Esophagus muscularis mucosa (tissue), 4 donors: ENCODE results near the gene PPP4R1. TPM values are rescaled to one million over a fixed set of nuclear protein-coding genes. Genes with fewer than 3 reads are reported as not detected.

Experiments used
- DNase-seq: peaks from one replicate; pipeline ENCODE4 v3.0.0-alpha.2; 2017; ENCODE audit errors: extremely low spot score
- H3K27ac ChIP-seq, 4 donors: fragments of 200-600 bp; sonication (generic); replicated peaks in 1 of 4; 1 replicate in 3 of 4; 2 replicates in 1 of 4; pipeline ENCODE4 v1.5.1; 2016 to 2019; ENCODE audit warnings: mild to moderate bottlenecking in 1 of 4
- H3K27me3 ChIP-seq, 4 donors: fragments of 200-600 bp; sonication (generic); one replicate each; pipeline versions ENCODE4 v1.5.1 to v1.6.0; 2016 to 2019
- H3K36me3 ChIP-seq, 4 donors: fragments of 200-600 bp; sonication (generic); one replicate each; pipeline ENCODE4 v1.5.1; 2016 to 2019
- H3K4me1 ChIP-seq, 4 donors: fragments of 200-600 bp; sonication (generic); one replicate each; pipeline ENCODE4 v1.5.1; 2016 to 2019
- H3K4me3 ChIP-seq, 4 donors: fragments of 200-600 bp; sonication (generic); 1 replicate in 2 of 4; 2 replicates in 2 of 4; pipeline ENCODE4 v1.5.1; 2016 to 2019; ENCODE audit warnings: mild to moderate bottlenecking in 4 of 4, moderate library complexity in 1 of 4
- H3K9me3 ChIP-seq, 4 donors: fragments of 200-600 bp; sonication (generic); 1 replicate in 3 of 4; 2 replicates in 1 of 4; pipeline ENCODE4 v1.5.1; 2016 to 2019
- EP300 ChIP-seq: sonication (generic); formaldehyde crosslinking; IDR thresholded peaks from one replicate; pipeline ENCODE4 v1.6.1; 2017; ENCODE audit warnings: antibody characterized with exemption
- POLR2A ChIP-seq: fragments of 450-650 bp; IDR thresholded peaks from one replicate; pipeline ENCODE4 v1.6.1; 2017; ENCODE audit warnings: antibody characterized with exemption, moderate library complexity, mild to moderate bottlenecking, low read depth
- POLR2AphosphoS5 ChIP-seq, 2 donors: sonication (generic); formaldehyde crosslinking; IDR thresholded peaks; one replicate each; pipeline ENCODE4 v1.6.1; 2017; ENCODE audit warnings: antibody characterized with exemption in 2 of 2
- WGBS: methylation state at CpG from one replicate; pipeline ENCODE4 v1.1.5; 2018; 5-methylcytosine and 5-hydroxymethylcytosine counted together
- intact Hi-C: fragments of 100-400 bp; cut with DNase I; formaldehyde crosslinking; loops from one replicate; pipeline ENCODE4 v1.15.1; 2023
- total RNA-seq, 4 donors: library from RNA; depleted of rRNA; stranded (reverse); fragments of >200 nt; gene quantifications; one replicate each; pipeline versions ENCODE4 v1.1.0 to v1.2.1, GENCODE V29; 2016
- TF ChIP-seq, protein P1 (sequence below), 3 experiments: fragments of 200-600 bp in 2 of 3; fragments of 450-650 bp in 1 of 3; sonication (generic) in 2 of 3; IDR thresholded peaks; one replicate each; pipeline ENCODE4 v1.5.1; 2017 to 2019; ENCODE audit warnings: antibody characterized with exemption in 3 of 3, mild to moderate bottlenecking in 2 of 3, moderate library complexity in 1 of 3

PPP4R1 gene
- total RNA-seq, 4 donors from 2014 or later, result 74.6 to 129 (median 97.1) TPM

DNA sequence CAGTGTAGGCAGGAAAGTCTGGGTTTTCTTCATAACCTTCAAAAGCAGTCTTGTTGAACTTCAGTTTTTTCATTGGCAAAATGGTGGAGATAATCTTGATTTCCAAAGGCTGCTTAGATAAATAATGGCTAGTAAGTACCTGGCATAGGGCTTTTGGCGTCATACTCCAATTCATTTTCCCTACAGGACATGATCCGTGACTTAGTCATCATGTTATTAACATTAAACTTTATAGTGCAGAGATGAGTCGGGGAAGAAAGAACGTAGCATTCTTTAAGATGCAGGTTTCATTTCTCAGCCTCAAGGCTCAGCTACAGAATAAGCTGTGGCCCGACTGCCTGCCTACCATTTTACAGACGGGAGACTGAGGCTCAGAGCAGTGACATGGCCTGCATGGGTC, 75.1 kb downstream of the PPP4R1 start:
- intact Hi-C loops, result no loop called here
- no peaks in the 10 kb centered on the region for H3K27me3 ChIP-seq
- DNase-seq, result no peak
- TF ChIP-seq POLR2A (no peak), EP300 (no peak), POLR2AphosphoS5 (IDR thresholded peaks at IDR 0.05) (no peak)
- TF ChIP-seq, protein P1, sequence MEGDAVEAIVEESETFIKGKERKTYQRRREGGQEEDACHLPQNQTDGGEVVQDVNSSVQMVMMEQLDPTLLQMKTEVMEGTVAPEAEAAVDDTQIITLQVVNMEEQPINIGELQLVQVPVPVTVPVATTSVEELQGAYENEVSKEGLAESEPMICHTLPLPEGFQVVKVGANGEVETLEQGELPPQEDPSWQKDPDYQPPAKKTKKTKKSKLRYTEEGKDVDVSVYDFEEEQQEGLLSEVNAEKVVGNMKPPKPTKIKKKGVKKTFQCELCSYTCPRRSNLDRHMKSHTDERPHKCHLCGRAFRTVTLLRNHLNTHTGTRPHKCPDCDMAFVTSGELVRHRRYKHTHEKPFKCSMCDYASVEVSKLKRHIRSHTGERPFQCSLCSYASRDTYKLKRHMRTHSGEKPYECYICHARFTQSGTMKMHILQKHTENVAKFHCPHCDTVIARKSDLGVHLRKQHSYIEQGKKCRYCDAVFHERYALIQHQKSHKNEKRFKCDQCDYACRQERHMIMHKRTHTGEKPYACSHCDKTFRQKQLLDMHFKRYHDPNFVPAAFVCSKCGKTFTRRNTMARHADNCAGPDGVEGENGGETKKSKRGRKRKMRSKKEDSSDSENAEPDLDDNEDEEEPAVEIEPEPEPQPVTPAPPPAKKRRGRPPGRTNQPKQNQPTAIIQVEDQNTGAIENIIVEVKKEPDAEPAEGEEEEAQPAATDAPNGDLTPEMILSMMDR (IDR thresholded peaks at IDR 0.05), result no peak
- H3K4me3 ChIP-seq, result no peak overlapping the region
- peaks cover 0 to 26% (median 17%) of the 10 kb centered on the region in 4 donors for H3K4me1 ChIP-seq
- H3K27ac ChIP-seq, result no peak overlapping the region
- peaks cover 9 to 55% (median 45%) of the 10 kb centered on the region in 4 donors for H3K36me3 ChIP-seq
- no peaks in the 10 kb centered on the region for H3K9me3 ChIP-seq
- WGBS, result 90% methylated on average over 6 of the region's 6 CpGs

DNA sequence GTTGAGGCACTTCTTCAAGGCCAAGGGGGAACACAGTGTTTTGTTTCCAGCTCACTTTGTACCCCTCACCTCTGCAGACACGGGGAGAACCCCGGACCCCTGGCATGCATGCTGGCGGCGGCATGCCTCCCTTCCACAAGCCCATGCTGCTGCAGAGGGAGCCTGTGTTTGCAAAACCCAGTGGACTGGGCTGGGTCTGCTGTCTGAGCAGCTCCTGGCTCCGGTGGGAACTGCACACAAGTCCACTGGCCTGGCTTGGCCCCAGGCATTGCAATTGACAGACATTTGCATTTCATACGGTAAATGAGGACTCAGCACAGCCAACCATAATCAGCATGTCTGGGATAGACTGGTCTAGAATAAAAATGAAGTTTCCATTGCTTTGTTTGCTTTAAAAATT, 76.7 kb downstream of the PPP4R1 start:
- TF ChIP-seq EP300 (no peak), POLR2AphosphoS5 (IDR thresholded peaks at IDR 0.05) (no peak), POLR2A (no peak)
- TF ChIP-seq, protein P1 (IDR thresholded peaks at IDR 0.05), result no peak
- no peaks in the 10 kb centered on the region for H3K9me3 ChIP-seq
- H3K36me3 ChIP-seq, result peaks cover 19 to 71% (median 60%) of the 10 kb centered on the region in 4 donors
- 42% methylated on average over 2 of the region's 6 CpGs for WGBS
- DNase-seq, result no peak
- intact Hi-C loops, result no loop called here
- H3K4me1 ChIP-seq, result peaks cover 0 to 26% (median 17%) of the 10 kb centered on the region in 4 donors
- no peak overlapping the region for H3K4me3 ChIP-seq
- H3K27me3 ChIP-seq, result no peaks in the 10 kb centered on the region
- no peak overlapping the region for H3K27ac ChIP-seq

DNA sequence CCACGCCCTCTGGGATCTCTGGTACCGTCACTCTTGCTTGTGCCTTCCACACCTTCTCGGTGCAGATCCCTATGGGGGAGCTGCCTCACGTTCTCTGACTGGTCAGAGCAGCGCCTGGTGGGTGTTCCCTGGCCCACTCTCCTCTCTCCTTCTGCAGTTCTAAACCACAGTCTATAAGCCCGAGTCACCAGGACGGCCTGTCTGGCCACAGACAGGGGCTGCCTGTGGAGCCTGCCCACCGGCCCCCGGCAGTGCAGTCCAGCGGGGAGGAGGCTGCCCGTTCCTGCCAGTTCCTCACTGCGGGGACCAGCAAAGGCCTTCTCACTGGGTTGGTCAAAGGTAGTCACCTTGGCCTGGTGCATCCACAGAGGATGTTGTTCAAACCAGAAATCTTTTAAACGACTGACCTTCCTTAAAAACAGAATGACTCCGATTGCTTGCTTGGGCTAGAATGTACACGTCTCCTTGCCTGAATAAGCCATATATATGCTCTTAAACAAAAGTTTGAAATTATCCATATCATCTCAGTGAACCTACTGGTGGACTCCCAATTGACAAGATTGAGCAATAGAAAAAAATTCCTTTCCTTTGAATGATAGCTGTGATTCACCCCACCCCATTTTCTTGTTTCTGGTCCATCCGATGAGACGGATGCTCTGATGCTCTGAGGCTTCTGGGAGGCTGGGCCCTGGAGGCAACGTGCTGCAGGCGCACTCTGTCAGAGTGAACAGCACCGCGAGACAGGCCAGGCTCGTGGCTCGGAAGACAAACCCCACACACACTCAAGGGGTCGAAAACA, 77.8 kb downstream of the PPP4R1 start:
- Histone ChIP-seq H3K4me3 (no peak overlapping the region), H3K4me1 (peaks cover 0 to 26% (median 17%) of the 10 kb centered on the region in 4 donors), H3K27me3 (no peaks in the 10 kb centered on the region), H3K27ac (peak overlapping the region; percentile 69 to 82 (median 77)), H3K9me3 (no peaks in the 10 kb centered on the region), H3K36me3 (peaks cover 19 to 82% (median 68%) of the 10 kb centered on the region in 4 donors)
- TF ChIP-seq POLR2A (no peak), POLR2AphosphoS5 (IDR thresholded peaks at IDR 0.05) (no peak), EP300 (no peak)
- TF ChIP-seq, protein P1 (IDR thresholded peaks at IDR 0.05), result no peak
- 97% methylated on average over 12 of the region's 24 CpGs for WGBS
- intact Hi-C loops, result no loop called here
- no peak for DNase-seq

DNA sequence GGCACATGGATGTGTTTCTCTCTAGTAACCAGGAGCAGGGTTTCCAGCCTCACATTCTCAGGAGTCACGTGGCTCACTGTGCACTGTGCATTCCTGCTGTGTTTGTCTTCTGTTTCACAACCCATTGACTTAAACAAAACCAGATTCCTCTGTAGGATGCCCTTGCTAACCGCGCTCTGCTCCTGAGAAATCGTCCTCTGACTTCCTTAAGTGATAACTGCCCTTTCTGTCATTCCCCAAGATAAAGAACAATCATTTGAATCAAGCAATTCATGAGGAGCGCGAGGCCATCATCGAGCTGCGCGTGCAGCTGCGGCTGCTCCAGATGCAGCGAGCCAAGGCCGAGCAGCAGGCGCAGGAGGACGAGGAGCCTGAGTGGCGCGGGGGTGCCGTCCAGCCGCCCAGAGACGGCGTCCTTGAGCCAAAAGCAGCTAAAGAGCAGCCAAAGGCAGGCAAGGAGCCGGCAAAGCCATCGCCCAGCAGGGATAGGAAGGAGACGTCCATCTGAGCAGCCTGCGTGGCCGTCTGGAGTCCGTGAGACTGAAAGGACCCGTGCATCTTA, 78.8 kb downstream of the PPP4R1 start:
- H3K4me1 ChIP-seq, result peaks cover 0 to 26% (median 17%) of the 10 kb centered on the region in 4 donors
- intact Hi-C loops, result no loop called here
- no peaks in the 10 kb centered on the region for H3K27me3 ChIP-seq
- peaks cover 27 to 90% (median 78%) of the 10 kb centered on the region in 4 donors for H3K36me3 ChIP-seq
- WGBS, result 67% methylated on average over 25 of the region's 27 CpGs
- no peaks in the 10 kb centered on the region for H3K9me3 ChIP-seq
- peak overlapping the region; percentile 19 to 39 (median 34) for H3K4me3 ChIP-seq
- H3K27ac ChIP-seq, result peak overlapping the region; percentile 69 to 82 (median 77)
- DNase-seq, result no peak
- peak in 1 of 2 donors; percentile 15 for TF ChIP-seq POLR2AphosphoS5 (IDR thresholded peaks at IDR 0.05)
- no peak for TF ChIP-seq POLR2A

DNA sequence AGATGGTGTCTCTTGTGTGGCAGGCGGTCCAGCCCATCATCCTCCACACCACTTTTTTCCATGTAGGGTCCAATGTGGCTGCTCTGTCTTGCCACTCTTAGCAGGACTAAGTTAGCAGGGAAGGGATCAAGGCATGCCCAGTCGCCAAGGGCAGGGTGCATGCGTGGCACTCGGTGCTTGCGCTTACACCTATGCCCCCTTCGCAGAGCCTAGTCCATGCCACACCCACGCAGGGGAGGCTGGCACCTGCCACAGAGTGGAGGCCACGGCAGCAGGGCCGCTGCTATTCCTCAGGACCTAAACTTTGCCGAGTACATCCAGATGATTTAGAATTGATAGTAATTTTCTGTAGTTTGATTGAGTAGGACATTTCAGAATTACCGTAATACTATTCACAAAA, 79.5 kb downstream of the PPP4R1 start:
- no peaks in the 10 kb centered on the region for H3K9me3 ChIP-seq
- WGBS, result 91% methylated on average over 11 of the region's 11 CpGs
- peak overlapping the region; percentile 69 to 82 (median 77) for H3K27ac ChIP-seq
- DNase-seq, result no peak
- H3K27me3 ChIP-seq, result no peaks in the 10 kb centered on the region
- peaks cover 27 to 93% (median 80%) of the 10 kb centered on the region in 4 donors for H3K36me3 ChIP-seq
- no peak for TF ChIP-seq EP300
- TF ChIP-seq POLR2AphosphoS5 (IDR thresholded peaks at IDR 0.05), result no peak
- TF ChIP-seq POLR2A, result no peak
- TF ChIP-seq, protein P1 (IDR thresholded peaks at IDR 0.05), result no peak
- no peak overlapping the region for H3K4me3 ChIP-seq
- H3K4me1 ChIP-seq, result peaks cover 0 to 26% (median 17%) of the 10 kb centered on the region in 4 donors
- intact Hi-C loops, result no loop called here
